ENCODE results near the gene OR51F1.

Gene OR51F1

DNA sequence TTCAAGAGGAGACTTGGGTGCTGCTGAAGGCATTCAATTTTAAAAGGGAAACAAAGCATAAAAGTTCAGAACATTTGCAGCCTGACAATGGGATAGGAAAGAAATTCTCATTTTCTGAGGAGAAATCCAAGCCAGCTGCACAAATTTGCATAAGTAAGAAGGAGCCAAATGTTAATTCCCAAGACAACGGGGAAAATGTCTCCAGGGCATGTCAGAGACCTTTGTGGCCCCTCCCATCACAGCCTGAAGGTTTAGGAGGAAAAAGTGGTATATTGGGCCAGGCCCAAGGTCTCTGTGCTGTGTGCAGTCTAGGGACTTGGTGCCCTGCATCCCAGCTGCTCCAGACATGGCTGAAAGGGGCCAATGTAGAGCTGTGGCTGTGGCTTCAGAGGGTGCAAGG, 12.7 kb upstream of the OR51F1 start:
- TF ChIP-seq, protein P1, sequence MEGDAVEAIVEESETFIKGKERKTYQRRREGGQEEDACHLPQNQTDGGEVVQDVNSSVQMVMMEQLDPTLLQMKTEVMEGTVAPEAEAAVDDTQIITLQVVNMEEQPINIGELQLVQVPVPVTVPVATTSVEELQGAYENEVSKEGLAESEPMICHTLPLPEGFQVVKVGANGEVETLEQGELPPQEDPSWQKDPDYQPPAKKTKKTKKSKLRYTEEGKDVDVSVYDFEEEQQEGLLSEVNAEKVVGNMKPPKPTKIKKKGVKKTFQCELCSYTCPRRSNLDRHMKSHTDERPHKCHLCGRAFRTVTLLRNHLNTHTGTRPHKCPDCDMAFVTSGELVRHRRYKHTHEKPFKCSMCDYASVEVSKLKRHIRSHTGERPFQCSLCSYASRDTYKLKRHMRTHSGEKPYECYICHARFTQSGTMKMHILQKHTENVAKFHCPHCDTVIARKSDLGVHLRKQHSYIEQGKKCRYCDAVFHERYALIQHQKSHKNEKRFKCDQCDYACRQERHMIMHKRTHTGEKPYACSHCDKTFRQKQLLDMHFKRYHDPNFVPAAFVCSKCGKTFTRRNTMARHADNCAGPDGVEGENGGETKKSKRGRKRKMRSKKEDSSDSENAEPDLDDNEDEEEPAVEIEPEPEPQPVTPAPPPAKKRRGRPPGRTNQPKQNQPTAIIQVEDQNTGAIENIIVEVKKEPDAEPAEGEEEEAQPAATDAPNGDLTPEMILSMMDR (IDR thresholded peaks at IDR 0.05; ENCODE audit: extremely low read depth, missing control alignments), result no peak
- no peak for DNase-seq (ENCODE audit: low spot score)

DNA sequence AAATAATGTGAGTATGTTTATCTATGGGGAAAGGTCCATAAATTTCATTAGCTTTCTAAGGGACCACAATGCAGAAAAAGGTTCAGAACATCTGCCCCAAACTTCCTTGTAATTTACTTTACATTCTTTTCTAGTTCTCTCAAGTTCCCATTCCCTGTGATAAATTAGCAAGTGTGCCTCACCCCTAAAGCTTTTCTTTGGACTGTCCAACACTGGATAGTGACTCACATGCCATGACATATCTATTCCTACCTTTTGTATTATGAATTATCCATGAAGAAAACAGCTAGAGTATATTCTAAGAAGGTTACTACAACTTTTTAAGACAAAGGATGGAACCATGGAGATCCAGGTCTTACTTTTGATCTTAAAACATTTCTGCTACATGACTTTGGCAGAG, 1.6 kb downstream of the OR51F1 start:
- no peak for DNase-seq (ENCODE audit: low spot score)
- TF ChIP-seq, protein P1 (IDR thresholded peaks at IDR 0.05; ENCODE audit: extremely low read depth, missing control alignments), result no peak

DNA sequence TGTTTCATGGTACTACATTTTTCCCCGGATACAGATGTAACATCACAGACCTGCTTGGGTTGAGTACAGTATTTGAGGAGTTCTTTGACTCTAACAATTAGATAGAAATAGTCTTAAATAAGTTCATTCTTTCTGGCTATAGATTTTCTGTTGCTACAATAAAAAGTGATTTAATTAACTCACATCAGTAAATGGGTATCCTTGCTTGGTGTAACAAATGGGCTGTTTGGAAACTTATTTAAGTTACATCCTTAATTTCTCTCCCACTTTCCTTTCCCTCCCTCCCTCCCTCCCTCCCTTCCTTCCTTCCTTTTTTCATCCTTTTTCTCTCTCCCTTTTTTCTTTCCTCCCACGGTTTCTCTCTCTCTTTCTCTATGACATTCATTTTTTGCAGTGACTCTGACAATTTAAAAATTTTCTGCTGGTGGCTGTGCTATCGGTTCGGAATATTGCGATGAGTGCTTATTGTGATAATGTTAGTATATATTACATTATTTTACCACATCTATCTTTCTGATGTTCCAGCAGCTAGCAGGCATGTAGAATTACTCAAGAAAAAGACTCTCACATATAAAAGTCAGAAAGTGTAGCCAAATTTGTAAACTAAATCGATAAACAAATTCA, 3.2 kb downstream of the OR51F1 start:
- DNase-seq (ENCODE audit: low spot score), result no peak
- TF ChIP-seq, protein P1 (IDR thresholded peaks at IDR 0.05; ENCODE audit: extremely low read depth, missing control alignments), result no peak

DNA sequence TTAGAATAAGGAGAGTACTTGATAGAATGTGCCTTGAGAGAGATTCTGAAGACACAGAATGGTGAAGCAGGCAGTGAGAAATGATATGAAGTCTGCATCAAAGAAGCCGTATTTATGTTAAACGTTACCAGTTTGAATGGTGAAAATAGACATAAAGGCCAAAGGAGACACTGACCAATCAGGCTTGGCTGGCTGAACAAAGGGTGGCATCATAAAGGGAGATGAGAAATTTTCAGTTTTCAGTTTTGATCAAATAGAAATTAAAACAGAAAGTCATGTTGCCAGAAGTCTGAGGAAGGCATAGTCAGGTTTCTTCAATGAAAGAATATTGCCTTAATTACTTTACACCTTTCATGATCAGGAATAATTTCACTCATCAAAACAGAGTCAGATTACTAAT, 6.6 kb downstream of the OR51F1 start:
- DNase-seq (ENCODE audit: low spot score), result no peak
- TF ChIP-seq, protein P1 (IDR thresholded peaks at IDR 0.05; ENCODE audit: extremely low read depth, missing control alignments), result no peak

DNA sequence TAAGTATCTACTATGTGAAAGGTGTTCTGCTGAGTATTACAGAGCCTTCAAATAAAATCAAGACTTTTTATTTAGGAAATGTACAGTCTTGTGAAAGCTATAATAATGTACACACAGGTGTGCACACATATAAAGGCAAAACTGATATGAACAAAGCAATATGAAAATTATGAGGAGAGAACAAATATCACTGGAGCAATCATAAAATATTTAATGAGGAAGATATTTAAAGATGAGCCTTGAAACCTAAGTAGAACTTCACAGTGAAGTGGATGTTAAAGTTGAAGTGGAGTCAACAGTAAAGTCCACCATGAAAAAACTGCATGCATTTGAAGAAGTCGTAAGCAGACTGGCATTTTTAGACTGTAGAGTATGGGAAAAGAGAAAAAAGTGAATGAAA, 18.5 kb downstream of the OR51F1 start:
- TF ChIP-seq, protein P1 (IDR thresholded peaks at IDR 0.05; ENCODE audit: extremely low read depth, missing control alignments), result no peak
- no peak for DNase-seq (ENCODE audit: low spot score)

DNA sequence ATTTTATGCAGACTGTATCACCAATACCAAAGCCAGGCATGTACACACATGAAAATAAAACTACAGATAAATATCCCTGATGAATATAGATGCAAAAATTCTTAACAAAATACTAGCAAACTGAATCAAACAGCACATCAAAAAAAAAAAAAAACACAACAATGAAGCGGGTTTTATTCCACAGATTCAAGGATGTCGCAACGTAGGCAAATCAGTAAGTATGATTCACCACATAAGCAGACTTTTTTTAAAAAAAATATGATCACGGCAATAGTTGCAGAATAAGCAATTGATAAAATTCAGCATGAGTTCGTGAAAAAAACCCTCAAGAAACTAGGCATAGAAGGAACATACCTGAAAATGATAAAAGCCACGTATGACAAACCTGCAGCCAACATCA, 21.3 kb downstream of the OR51F1 start:
- DNase-seq (ENCODE audit: low spot score), result no peak
- TF ChIP-seq, protein P1 (IDR thresholded peaks at IDR 0.05; ENCODE audit: extremely low read depth, missing control alignments), result no peak

DNA sequence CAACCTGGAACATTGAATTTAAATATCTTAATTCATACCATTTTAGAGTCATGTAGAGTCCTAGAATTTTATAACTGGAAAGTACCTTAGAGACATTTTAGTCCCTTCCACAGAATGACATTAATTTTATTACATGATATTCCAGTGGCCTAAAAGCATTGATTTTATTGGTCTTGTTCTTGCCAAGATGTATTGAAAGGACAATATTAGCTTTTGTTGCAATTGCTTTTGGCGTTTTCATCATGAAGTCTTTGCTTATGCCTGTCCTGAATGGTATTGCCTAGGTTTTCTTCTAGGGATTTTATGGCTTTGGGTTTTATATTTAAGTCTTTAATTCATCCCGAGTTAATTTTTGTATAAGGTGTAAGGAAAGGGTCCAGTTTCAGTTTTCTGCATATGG, 29.0 kb downstream of the OR51F1 start:
- TF ChIP-seq, protein P1 (IDR thresholded peaks at IDR 0.05; ENCODE audit: extremely low read depth, missing control alignments), result no peak
- no peak for DNase-seq (ENCODE audit: low spot score)
